ENCODE results near the gene MIA2.
"Not testable (repeated sequence)": the region's sequence is repeated elsewhere in the genome, so short reads cannot be mapped to it uniquely, and the experiment has no call there.

DNA sequence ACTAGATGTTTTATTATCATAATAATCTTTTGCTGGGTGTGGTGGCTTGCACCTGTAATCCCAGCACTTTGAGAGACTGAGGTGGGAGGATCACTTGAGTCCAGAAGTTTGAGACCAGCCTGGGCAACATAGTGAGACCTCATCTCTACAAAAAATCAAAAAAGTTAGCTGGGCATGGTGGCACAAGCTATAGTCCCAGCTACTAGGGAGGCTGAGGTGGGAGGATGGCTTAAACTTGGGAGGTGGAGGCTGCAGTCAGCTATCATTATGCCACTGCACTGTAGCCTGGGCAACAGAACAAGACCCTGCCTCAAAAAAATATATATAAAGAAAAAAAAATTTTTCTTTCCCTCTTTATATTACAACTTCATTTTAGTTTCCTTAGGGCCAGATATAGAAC lies 1.8 kb downstream of the MIA2 start:
- TF ChIP-seq, protein P1, sequence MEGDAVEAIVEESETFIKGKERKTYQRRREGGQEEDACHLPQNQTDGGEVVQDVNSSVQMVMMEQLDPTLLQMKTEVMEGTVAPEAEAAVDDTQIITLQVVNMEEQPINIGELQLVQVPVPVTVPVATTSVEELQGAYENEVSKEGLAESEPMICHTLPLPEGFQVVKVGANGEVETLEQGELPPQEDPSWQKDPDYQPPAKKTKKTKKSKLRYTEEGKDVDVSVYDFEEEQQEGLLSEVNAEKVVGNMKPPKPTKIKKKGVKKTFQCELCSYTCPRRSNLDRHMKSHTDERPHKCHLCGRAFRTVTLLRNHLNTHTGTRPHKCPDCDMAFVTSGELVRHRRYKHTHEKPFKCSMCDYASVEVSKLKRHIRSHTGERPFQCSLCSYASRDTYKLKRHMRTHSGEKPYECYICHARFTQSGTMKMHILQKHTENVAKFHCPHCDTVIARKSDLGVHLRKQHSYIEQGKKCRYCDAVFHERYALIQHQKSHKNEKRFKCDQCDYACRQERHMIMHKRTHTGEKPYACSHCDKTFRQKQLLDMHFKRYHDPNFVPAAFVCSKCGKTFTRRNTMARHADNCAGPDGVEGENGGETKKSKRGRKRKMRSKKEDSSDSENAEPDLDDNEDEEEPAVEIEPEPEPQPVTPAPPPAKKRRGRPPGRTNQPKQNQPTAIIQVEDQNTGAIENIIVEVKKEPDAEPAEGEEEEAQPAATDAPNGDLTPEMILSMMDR (conservative IDR thresholded peaks at IDR 0.05 in 1 of 2, IDR thresholded peaks at IDR 0.05 in 1 of 2; ENCODE audit: extremely low read depth in 1 of 2, insufficient read depth in 1 of 2, low read depth in 1 of 2, low read length in 2 of 2): not testable (repeated sequence)
- not testable (repeated sequence) for TF ChIP-seq EZH2 (IDR thresholded peaks at IDR 0.05; ENCODE audit: borderline replicate concordance, low read length)
